GM06990 (cell line): ENCODE data around the gene KPRP.

Experiments used
- DNase-seq: peaks from one replicate; pipeline ENCODE4 v3.0.0-alpha.2; 2011; ENCODE audit not compliant: insufficient read length; ENCODE audit errors: extremely low read depth
- H3K27me3 ChIP-seq: replicated peaks from 2 replicates; pipeline ENCODE4 v1.6.0; 2011; ENCODE audit warnings: low read length; ENCODE audit not compliant: control insufficient read depth, insufficient read depth
- H3K36me3 ChIP-seq: 2 replicates; pipeline ENCODE4 v1.5.1; 2011; ENCODE audit warnings: low read length; ENCODE audit not compliant: control insufficient read depth, insufficient read depth
- H3K4me3 ChIP-seq: replicated peaks from 2 replicates; pipeline ENCODE4 v1.5.1; 2011; ENCODE audit warnings: low read depth, mild to moderate bottlenecking, control low read depth, low read length
- CTCF ChIP-seq: IDR thresholded peaks from 2 replicates; pipeline ENCODE4 v1.5.1; 2011; ENCODE audit warnings: low read length, control low read depth, mild to moderate bottlenecking, inconsistent platforms; ENCODE audit not compliant: insufficient read depth, poor library complexity, severe bottlenecking

Gene KPRP

GRCh38 chr1:152795686-152796085, 37.9 kb downstream of the KPRP start:
- no peaks in the 10 kb centered on the region for H3K36me3 ChIP-seq
- no peaks in the 10 kb centered on the region for H3K27me3 ChIP-seq
- no peak overlapping the region for H3K4me3 ChIP-seq
- DNase-seq: no peak
- no peak for TF ChIP-seq CTCF

- Histone ChIP-seq H3K36me3 (no peaks in the 10 kb centered on the region), H3K27me3 (no peaks in the 10 kb centered on the region), H3K4me3 (no peak within 1 kb of the TSS)
- DNase-seq: no peak
- no peak for TF ChIP-seq CTCF
These were observed 38.6 kb downstream of the KPRP start, which contains the start of gene LCE1D for GRCh38 chr1:152796421-152796820. TSS of gene LCE1D (plus strand) at chr1:152796721. CDS start at chr1:152797795, 1,074 bp downstream.

GRCh38 chr1:152801333-152801732, 43.5 kb downstream of the KPRP start:
- no peaks in the 10 kb centered on the region for H3K36me3 ChIP-seq

GRCh38 chr1:152806576-152806975, 48.8 kb downstream of the KPRP start, which contains the start of gene LCE1C:
TSS of gene LCE1C (minus strand) at chr1:152806651. CDS start at chr1:152805478, 1,173 bp downstream.
- no peak for DNase-seq
- no peak within 1 kb of the TSS for H3K4me3 ChIP-seq
- no peaks in the 10 kb centered on the region for H3K27me3 ChIP-seq
- H3K36me3 ChIP-seq: no peaks in the 10 kb centered on the region
- TF ChIP-seq CTCF: no peak

More at GRCh38 chr1:152801333-152801732, 43.5 kb downstream of the KPRP start:
- Histone ChIP-seq H3K27me3 (no peaks in the 10 kb centered on the region), H3K4me3 (no peak overlapping the region)
- no peak for TF ChIP-seq CTCF
- DNase-seq: no peak

- no peak overlapping the region for H3K4me3 ChIP-seq
- DNase-seq: no peak
- H3K36me3 ChIP-seq: no peaks in the 10 kb centered on the region
- no peak for TF ChIP-seq CTCF
- no peaks in the 10 kb centered on the region for H3K27me3 ChIP-seq
These were observed 53.2 kb downstream of the KPRP start for GRCh38 chr1:152811050-152811449.
